Measurements from ENCODE around the gene CCDC197.

GRCh38 chr14:93999573-93999972 lies 2.5 kb downstream of the CCDC197 start:
- no peak for TF ChIP-seq GATA2 (IDR thresholded peaks at IDR 0.05; ENCODE audit: low read depth, low read length)
- no peak for TF ChIP-seq GATA3 (IDR thresholded peaks at IDR 0.05; ENCODE audit: low read depth, low read length)
